Duodenal mucosa (tissue), 2 donors: ENCODE data around the gene SYNJ1.
"Not testable (repeated sequence)": the region's sequence is repeated elsewhere in the genome, so short reads cannot be mapped to it uniquely, and the experiment has no call there.

Source experiments
- H3K27ac ChIP-seq: one replicate; pipeline ENCODE4 v1.7.0; 2013; ENCODE audit warnings: low read depth, low read length
- H3K27me3 ChIP-seq, 2 donors: one replicate each; pipeline ENCODE4 v1.7.0; 2013; ENCODE audit warnings: low read length in 2 of 2, control low read depth in 1 of 2; ENCODE audit not compliant: insufficient read depth in 2 of 2, control insufficient read depth in 1 of 2
- H3K36me3 ChIP-seq, 2 donors: one replicate each; pipeline ENCODE4 v1.7.0; 2013; ENCODE audit warnings: low read length in 2 of 2, control low read depth in 1 of 2; ENCODE audit not compliant: insufficient read depth in 2 of 2, control insufficient read depth in 1 of 2
- H3K4me1 ChIP-seq, 2 donors: one replicate each; pipeline ENCODE4 v1.7.0; 2013; ENCODE audit warnings: low read length in 2 of 2, control low read depth in 1 of 2; ENCODE audit not compliant: insufficient read depth in 2 of 2, control insufficient read depth in 1 of 2
- H3K4me3 ChIP-seq, 2 donors: one replicate each; pipeline ENCODE4 v1.7.0; 2013; ENCODE audit warnings: low read length in 2 of 2, low read depth in 1 of 2
- H3K9ac ChIP-seq, 2 donors: one replicate each; pipeline ENCODE4 v1.7.0; 2013; ENCODE audit warnings: low read length in 2 of 2, low read depth in 1 of 2
- H3K9me3 ChIP-seq, 2 donors: one replicate each; pipeline ENCODE4 v1.7.0; 2013; ENCODE audit warnings: low read length in 2 of 2, control low read depth in 1 of 2; ENCODE audit not compliant: control insufficient read depth in 1 of 2

SYNJ1 gene

GRCh38 chr21:32764186-32764585, 36.4 kb upstream of the SYNJ1 start:
- Histone ChIP-seq H3K36me3 (peaks cover 48 to 63% of the 10 kb centered on the region in 2 donors), H3K27ac (no peak overlapping the region), H3K27me3 (no peaks in the 10 kb centered on the region), H3K4me3 (no peak overlapping the region), H3K4me1 (peaks cover 21 to 22% of the 10 kb centered on the region in 2 donors), H3K9ac (no peak overlapping the region), H3K9me3 (no peaks in the 10 kb centered on the region)

- Histone ChIP-seq H3K9ac (no peak overlapping the region), H3K4me3 (no peak overlapping the region), H3K4me1 (peaks cover 0 to 7% of the 10 kb centered on the region in 2 donors), H3K27ac (no peak overlapping the region), H3K27me3 (no peaks in the 10 kb centered on the region), H3K9me3 (no peaks in the 10 kb centered on the region), H3K36me3 (peaks cover 53 to 73% of the 10 kb centered on the region in 2 donors)
Measured at GRCh38 chr21:32757804-32758203, 30.0 kb upstream of the SYNJ1 start.

GRCh38 chr21:32756096-32756495, 28.3 kb upstream of the SYNJ1 start:
- Histone ChIP-seq H3K9me3 (no peaks in the 10 kb centered on the region), H3K9ac (no peak overlapping the region), H3K4me3 (no peak overlapping the region), H3K36me3 (peaks cover 42 to 73% of the 10 kb centered on the region in 2 donors), H3K27me3 (no peaks in the 10 kb centered on the region), H3K4me1 (peaks cover 0 to 7% of the 10 kb centered on the region in 2 donors), H3K27ac (no peak overlapping the region)

GRCh38 chr21:32753818-32754585, 26.2 kb upstream of the SYNJ1 start:
- H3K4me1 ChIP-seq = peaks cover 0 to 7% of the 10 kb centered on the region in 2 donors
- no peak overlapping the region for H3K27ac ChIP-seq
- no peaks in the 10 kb centered on the region for H3K9me3 ChIP-seq
- peaks cover 30 to 73% of the 10 kb centered on the region in 2 donors for H3K36me3 ChIP-seq
- no peak overlapping the region for H3K4me3 ChIP-seq
- no peaks in the 10 kb centered on the region for H3K27me3 ChIP-seq
- no peak overlapping the region for H3K9ac ChIP-seq

- Histone ChIP-seq H3K27me3 (no peaks in the 10 kb centered on the region), H3K9ac (no peak overlapping the region), H3K4me1 (no peaks in the 10 kb centered on the region), H3K9me3 (no peaks in the 10 kb centered on the region), H3K4me3 (no peak overlapping the region), H3K27ac (no peak overlapping the region), H3K36me3 (peaks cover 40 to 86% of the 10 kb centered on the region in 2 donors)
Measured at GRCh38 chr21:32750405-32750804, 22.6 kb upstream of the SYNJ1 start.

- no peaks in the 10 kb centered on the region for H3K9me3 ChIP-seq
- H3K27me3 ChIP-seq = no peaks in the 10 kb centered on the region
- H3K4me3 ChIP-seq = no peak overlapping the region
- H3K4me1 ChIP-seq = no peaks in the 10 kb centered on the region
- peaks cover 38 to 87% of the 10 kb centered on the region in 2 donors for H3K36me3 ChIP-seq
- H3K27ac ChIP-seq = no peak overlapping the region
- no peak overlapping the region for H3K9ac ChIP-seq
Measured at GRCh38 chr21:32749662-32750061, 21.8 kb upstream of the SYNJ1 start.

- Histone ChIP-seq H3K27me3 (no peaks in the 10 kb centered on the region), H3K9me3 (no peaks in the 10 kb centered on the region), H3K4me1 (no peaks in the 10 kb centered on the region), H3K36me3 (peaks cover 37 to 84% of the 10 kb centered on the region in 2 donors), H3K27ac (no peak overlapping the region), H3K9ac (no peak overlapping the region), H3K4me3 (no peak overlapping the region)
Measured at GRCh38 chr21:32748529-32748928, 20.7 kb upstream of the SYNJ1 start.

GRCh38 chr21:32747396-32747795, 19.6 kb upstream of the SYNJ1 start:
- Histone ChIP-seq H3K4me3 (no peak overlapping the region), H3K9me3 (no peaks in the 10 kb centered on the region), H3K4me1 (no peaks in the 10 kb centered on the region), H3K27me3 (no peaks in the 10 kb centered on the region), H3K36me3 (peaks cover 39 to 92% of the 10 kb centered on the region in 2 donors), H3K27ac (no peak overlapping the region), H3K9ac (no peak overlapping the region)

GRCh38 chr21:32746711-32747110, 18.9 kb upstream of the SYNJ1 start:
- not testable (repeated sequence) for H3K27me3 ChIP-seq, H3K9ac ChIP-seq, H3K4me1 ChIP-seq, H3K27ac ChIP-seq, H3K4me3 ChIP-seq, H3K9me3 ChIP-seq
- peaks cover 44 to 94% of the 10 kb centered on the region in 2 donors for H3K36me3 ChIP-seq

- no peak overlapping the region for H3K27ac ChIP-seq
- no peaks in the 10 kb centered on the region for H3K4me1 ChIP-seq
- H3K4me3 ChIP-seq = no peak overlapping the region
- H3K27me3 ChIP-seq = no peaks in the 10 kb centered on the region
- no peaks in the 10 kb centered on the region for H3K9me3 ChIP-seq
- H3K9ac ChIP-seq = no peak overlapping the region
- peaks cover 36 to 87% of the 10 kb centered on the region in 2 donors for H3K36me3 ChIP-seq
Measured at GRCh38 chr21:32742396-32742795, 14.6 kb upstream of the SYNJ1 start.
